HG02678 (cell line): Measurements from ENCODE around the gene SLC25A11.
"Not testable (repeated sequence)": the region's sequence is repeated elsewhere in the genome, so short reads cannot be mapped to it uniquely, and the experiment has no call there.

ENCODE experiments used
- ATAC-seq: cut with Tn5 transposase; IDR thresholded peaks from one replicate; pipeline ENCODE4 v1.9.1; 2021; ENCODE audit warnings: mild to moderate bottlenecking, moderate library complexity; ENCODE audit not compliant: unreplicated experiment

Gene SLC25A11

GRCh38 chr17:4945176-4945943, 5.5 kb upstream of the SLC25A11 start:
- ATAC-seq = no peak

GRCh38 chr17:4944554-4945175, 4.8 kb upstream of the SLC25A11 start:
- no peak for ATAC-seq

- ATAC-seq = no peak
Measured at GRCh38 chr17:4944163-4944553, 4.3 kb upstream of the SLC25A11 start.

- ATAC-seq = no peak
Measured at GRCh38 chr17:4942760-4943508, 3.1 kb upstream of the SLC25A11 start.

GRCh38 chr17:4941319-4941610, 1.4 kb upstream of the SLC25A11 start:
- ATAC-seq = no peak

- no peak for ATAC-seq
Measured at GRCh38 chr17:4940555-4941318, 891 bp upstream of the SLC25A11 start.

- ATAC-seq = peak; percentile 4
Measured at GRCh38 chr17:4939546-4939795, 375 bp downstream of the SLC25A11 start.

- ATAC-seq = no peak
Measured at GRCh38 chr17:4938688-4939545, 929 bp downstream of the SLC25A11 start.

GRCh38 chr17:4938069-4938491, 1.8 kb downstream of the SLC25A11 start:
- ATAC-seq = no peak

GRCh38 chr17:4937553-4937952, 2.3 kb downstream of the SLC25A11 start:
- ATAC-seq = no peak

GRCh38 chr17:4936436-4936835, 3.4 kb downstream of the SLC25A11 start:
- no peak for ATAC-seq

- no peak for ATAC-seq
Measured at GRCh38 chr17:4935650-4936049, 4.2 kb downstream of the SLC25A11 start.

GRCh38 chr17:4934173-4934979, 5.5 kb downstream of the SLC25A11 start:
- peak; percentile 44 for ATAC-seq

GRCh38 chr17:4933646-4934045, 6.2 kb downstream of the SLC25A11 start:
- ATAC-seq = no peak

- no peak for ATAC-seq
Measured at GRCh38 chr17:4932756-4933155, 7.1 kb downstream of the SLC25A11 start.

GRCh38 chr17:4931963-4932362, 7.9 kb downstream of the SLC25A11 start, which contains the start of gene GP1BA:
GP1BA (plus strand) TSS chr17:4932277; CDS start chr17:4932605, 328 bp downstream.
- no peak for ATAC-seq

GRCh38 chr17:4928881-4929280, 11.0 kb downstream of the SLC25A11 start:
- no peak for ATAC-seq

- not testable (repeated sequence) for ATAC-seq
Measured at GRCh38 chr17:4926577-4927335, 13.1 kb downstream of the SLC25A11 start.

GRCh38 chr17:4921320-4921719, 18.5 kb downstream of the SLC25A11 start:
- ATAC-seq = no peak
